Epithelial cell of prostate (primary cell): ENCODE data around the gene GRIN3A.
A peak's percentile ranks its signal among the peaks of the same experiment; 100 is the strongest.
"Not testable (repeated sequence)": the region's sequence is repeated elsewhere in the genome, so short reads cannot be mapped to it uniquely, and the experiment has no call there.

Experiments
- DNase-seq: peaks from one replicate; pipeline ENCODE4 v3.0.0-alpha.2; 2011; ENCODE audit warnings: low read depth, low spot score
- H3K27ac ChIP-seq: fragments of 450-650 bp; 2 replicates; pipeline ENCODE4 v1.5.1; 2017; ENCODE audit warnings: mild to moderate bottlenecking

GRIN3A gene

DNA sequence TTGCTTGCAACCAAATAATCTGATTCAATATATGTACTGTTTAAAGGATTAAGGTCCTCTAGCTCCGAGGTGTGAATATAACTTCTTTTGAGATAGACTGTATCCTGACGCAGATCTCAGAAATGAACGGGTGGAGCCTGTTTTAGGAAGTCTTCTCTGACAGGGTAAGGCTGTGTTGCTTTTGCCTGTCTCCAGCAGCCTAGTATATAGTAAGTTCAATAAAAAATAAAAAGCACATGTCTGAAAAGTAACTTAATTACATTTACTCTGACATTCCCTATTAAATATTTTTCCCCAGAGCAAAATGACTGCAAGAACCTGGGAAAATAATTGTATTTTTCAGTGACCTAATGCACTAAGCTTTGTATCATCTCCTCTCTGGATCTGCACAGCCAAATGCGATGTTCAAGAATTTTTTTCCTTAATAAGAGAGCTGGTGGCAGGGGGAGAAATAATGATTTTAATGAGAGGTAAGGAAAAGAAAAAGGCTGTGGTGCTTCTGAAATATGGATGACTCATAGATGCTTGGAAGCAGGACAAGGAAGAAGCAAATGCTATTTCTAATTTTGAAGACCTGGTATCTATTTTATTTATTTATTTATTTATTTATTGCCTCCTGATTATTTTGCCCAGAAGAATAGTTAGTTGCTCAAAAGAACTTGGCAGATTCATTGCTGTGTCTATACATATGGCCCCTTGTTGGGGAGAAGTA, 151.0 kb downstream of the GRIN3A start:
- no peak overlapping the region for H3K27ac ChIP-seq

DNA sequence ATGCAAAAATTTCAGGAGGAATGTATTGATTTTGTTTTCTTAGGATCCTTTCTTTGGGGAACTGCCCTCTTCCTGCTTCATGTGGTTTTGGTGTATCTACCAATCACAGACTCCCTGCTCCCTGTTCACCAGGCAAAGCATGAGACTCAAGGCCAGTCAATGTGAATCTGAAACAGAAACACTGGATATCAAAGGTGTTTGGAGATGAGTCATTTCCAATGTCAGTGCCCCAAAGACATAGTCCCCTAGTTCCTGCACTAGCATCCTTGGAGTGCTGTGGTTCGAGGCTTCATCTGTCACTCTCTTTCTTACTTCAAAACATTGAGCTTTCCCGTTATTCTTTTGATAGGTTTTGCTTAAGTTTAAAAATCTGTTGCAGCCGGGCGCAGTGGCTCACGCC, 151.8 kb downstream of the GRIN3A start:
- DNase-seq: no peak

More for the DNA sequence above, 151.0 kb downstream of the GRIN3A start:
- no peak for DNase-seq

DNA sequence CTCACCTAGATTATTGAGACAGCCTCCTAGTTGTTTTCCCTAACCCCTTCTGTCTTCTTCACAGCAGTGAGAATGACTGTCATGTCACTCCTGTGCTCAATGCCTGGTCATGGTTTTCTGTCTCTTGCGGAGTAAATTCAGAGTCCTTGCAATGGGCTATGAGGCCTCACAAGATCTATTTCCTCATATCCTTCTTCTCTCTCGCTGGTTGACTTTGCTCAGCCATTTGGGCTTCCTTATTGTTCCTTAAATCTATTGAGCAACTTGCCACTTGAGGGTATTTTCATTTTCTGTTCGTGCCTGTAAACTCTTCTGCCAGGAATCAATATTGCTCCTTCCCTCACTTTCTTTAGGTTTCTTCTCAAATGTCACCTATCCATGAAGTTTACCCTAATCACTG, 152.7 kb downstream of the GRIN3A start:
- no peak overlapping the region for H3K27ac ChIP-seq
- no peak for DNase-seq

More for the DNA sequence above, 151.8 kb downstream of the GRIN3A start:
- no peak overlapping the region for H3K27ac ChIP-seq

DNA sequence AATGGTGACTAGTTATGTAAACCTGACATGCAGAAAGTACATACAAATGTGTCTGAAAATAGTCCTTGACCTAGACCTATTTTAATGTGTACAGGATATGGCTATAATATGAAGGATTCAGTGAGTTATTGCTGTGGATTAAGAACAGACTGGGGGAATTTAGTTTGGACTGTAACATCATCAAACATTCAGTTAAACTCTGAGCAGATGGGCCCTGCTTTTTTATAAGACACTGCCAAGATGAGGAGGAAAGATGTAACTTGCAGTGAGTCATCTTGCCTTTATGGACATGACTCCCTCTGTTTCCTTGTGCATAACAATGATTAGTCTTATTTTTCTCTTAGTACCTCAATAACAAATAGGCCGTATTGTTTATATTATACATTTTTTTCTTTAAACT, 155.9 kb downstream of the GRIN3A start:
- H3K27ac ChIP-seq: no peak overlapping the region
- DNase-seq: peak; percentile 39

DNA sequence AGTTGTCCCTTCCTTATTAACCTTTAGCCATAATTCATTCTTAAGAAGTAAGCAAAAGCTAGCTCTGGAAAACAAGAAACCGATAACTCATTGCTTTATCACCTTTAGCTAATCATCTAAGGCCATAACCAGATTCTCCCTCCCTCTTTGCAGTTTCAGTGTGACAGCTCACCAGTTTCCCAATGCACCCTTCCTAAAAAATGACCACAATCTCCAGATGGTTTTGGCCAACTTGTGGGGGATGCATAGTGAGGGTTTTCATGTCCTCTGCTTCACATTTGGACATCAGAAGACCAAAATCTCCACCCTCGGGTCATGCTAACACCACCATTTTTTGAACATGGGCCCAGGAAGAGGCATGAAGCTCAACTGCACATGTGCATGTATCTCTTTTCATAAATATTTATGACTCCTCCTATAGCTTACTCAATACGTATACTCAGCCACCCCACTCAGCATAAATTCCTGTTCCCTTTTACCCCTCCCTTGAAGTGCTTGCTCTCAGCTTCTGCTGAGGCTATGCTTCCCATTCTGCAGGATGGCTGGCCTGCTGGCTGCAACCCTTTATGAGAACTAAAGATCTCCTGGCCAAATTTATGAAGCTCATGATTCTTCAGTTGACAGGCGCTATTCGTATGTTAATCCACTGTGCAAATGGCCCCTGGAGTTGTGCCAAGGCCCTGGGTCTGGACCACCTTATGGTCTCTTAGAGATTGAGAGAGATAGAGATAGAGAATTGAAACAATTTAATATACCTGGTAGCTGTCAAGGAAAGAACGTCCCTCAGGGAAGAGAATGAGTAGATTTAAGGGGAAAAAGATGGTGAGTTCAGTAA, 158.5 kb downstream of the GRIN3A start:
- no peak for DNase-seq
- no peak overlapping the region for H3K27ac ChIP-seq

DNA sequence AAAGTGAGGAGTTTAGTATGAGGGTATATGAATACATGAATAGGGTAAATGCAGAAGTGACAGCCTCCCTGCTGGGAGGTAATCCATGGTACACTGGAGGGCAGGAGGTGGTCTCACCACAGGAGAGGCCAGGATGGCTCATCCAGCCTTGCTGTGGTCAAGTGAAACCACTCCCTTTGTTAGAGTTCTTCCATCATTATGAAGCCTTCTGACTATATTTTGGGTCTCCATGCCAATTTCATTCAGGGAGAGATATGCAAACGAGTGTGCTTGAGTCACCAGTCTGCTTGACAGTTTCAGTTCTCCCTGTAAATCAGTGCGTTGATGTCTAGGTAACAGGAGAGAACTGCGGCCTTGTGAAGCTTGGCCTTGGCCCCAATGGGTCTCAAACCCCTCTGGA, 160.1 kb downstream of the GRIN3A start:
- no peak for DNase-seq
- H3K27ac ChIP-seq: no peak overlapping the region

DNA sequence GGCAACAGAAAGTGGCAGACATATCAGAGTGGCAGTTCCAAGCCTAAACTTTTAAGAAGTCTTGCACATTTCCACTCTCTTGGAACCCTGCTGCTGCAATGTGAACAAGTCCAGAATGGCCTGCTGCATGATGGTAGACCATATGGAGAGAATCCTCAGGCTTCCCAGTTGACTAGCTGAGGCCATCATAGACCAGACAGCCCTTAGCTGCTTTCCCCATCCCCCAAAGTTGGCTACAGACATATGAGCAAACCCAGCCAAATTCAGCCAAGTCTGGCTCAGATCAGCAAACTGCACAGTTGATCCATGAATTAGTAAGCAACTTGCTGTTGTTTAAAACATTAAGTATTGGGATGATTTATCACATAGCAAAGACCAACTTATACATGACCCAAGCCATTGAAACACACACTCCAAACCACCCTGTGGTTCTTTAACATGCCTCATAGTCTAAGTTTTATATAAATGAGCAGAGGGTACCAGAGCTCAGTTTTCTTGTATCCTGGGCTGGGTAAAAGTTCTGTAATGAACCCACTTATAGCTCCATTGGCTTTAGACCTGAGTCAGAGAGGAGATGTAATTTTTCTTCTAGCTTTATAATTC, 163.6 kb downstream of the GRIN3A start:
- no peak for DNase-seq
- no peak overlapping the region for H3K27ac ChIP-seq

DNA sequence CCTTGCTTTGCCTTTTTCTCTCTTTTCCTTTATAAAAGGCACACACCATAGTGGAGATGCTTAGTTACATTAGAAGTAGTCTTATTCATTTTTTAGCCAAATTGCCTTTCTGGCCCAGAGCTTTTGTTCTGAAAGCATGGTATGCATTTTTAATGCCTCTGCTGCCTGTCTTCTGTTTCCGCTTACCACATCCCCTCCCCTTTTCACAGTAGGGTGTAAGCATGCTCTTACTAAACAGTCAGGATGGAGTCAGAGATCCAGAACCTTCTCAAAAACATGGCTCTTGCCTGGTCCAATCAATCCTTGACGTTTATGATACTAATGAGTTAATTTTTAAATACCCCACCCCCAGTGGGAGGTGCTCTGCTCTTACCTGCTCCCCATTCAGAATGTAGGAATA, 166.1 kb downstream of the GRIN3A start:
- H3K27ac ChIP-seq: no peak overlapping the region
- DNase-seq: no peak

DNA sequence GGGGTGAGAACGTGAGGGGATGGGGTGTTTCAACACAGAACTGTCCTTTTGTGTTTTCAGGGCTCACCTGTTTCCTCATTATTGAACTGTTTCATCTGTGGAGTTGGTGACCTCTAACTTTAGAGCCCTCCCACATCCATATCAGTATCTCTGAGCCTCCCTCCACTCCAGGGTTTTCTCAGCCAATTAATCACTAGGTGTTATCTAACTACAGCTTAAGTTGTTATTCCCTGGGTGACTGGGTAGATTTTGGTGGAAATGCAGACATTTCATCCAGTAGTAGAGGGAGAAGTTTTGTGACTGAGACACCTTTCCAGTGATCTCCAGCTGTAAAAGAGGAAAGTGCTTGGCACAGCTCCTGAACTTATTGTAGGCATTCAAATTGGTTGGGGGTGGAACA, 167.3 kb downstream of the GRIN3A start:
- H3K27ac ChIP-seq: no peak overlapping the region

DNA sequence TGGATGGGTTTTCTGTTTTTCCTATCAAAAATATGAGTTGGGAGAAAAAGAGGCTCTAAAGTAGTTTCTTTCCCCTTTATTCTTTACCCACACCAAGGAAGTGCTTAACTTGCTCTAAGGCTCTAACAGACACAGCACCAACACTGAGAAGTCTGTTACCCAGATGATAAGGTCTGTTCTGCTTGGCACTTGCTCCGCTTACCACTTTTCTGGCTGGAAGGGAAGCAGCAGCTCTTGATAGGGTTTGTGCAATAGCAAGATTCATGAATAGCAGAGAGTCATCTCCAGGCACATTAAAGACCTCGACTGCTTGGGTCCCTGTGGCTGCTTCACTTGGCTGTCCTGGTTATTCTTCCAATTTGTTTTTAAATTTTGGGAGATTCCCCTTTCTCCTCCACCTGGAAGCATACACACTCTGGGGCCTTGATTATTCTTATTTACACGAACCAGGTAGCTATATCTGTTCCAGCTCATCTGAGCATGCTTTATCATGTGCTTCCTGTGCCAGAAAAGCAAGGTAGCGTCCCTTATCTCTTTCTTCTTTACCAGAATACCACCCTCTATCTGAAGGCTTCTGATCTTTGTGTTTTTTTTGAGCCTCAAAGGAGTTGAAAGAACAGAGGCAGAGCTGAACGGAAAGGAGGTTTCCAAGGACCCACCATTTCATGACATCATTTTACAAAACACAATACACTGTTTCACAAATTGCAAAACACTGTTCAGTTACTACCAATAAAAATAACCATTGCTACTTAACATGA, 168.5 kb downstream of the GRIN3A start:
- DNase-seq: no peak
- no peak overlapping the region for H3K27ac ChIP-seq

More for the DNA sequence above, 167.3 kb downstream of the GRIN3A start:
- DNase-seq: no peak

DNA sequence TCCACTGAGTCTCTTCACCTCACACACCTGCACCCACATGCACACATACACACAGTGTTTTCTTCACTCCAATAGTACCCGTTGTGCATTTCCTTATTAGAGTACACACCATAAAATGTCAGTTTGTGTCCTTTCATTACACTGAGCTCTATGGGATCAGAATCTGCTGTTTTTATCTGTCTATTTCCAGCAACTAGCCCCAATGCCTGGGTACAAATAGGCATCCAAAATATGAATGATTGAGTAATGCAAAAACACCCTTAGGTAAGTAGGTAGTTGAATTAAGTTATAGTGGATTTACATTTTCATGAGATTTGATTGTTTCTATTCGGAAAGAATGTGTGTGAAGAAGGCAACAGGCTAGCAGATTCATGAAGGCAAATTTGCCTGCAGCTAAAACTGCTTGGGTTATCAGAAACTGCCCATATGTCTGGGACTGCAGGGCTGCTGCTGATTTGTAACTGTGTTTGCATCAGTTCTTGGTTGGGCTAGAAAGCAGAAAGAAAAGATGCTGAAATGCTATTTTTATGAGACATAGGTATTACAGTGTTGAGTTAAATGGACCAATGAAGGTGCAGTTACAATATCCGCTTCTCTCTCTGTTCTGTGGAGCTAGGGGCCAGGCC, 170.6 kb downstream of the GRIN3A start:
- no peak overlapping the region for H3K27ac ChIP-seq
- DNase-seq: no peak

DNA sequence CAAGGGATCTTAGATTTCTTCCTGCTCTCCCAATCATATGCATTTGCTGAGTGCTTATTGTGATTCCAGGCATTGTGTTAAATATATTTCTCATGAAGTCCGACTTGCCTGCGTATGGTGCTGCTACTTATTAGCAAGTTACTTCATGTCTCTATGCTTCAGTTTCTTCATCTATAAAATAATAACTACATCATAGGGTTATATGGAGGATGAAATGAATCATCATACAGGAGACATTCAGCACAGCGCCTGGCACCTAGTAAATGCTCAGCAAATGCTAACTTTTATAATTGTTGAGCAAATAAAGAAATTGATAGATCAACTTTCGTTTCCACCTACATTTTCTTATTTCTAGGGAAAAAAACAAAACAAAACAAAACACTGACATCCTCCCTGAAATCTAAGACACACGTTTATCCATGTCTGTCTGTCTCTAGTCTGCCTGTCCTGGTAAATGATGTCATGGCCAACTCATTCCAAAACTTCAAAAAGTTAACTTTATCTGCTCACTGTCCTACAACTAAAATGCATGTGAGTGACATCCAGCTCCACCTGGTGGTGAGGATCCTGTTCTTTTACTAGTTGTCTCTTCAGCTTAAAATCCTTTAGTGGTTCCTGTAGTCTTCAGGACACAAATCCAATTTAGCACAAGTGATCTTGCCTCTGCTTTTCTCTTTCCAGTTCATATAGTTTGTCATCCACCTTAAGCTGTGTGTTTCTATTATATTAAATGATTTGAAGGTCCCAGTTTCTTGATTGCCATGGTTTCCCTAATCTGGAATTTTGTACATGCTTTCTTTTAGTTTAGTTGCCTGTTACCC, 171.3 kb downstream of the GRIN3A start:
- no peak for DNase-seq
- no peak overlapping the region for H3K27ac ChIP-seq

DNA sequence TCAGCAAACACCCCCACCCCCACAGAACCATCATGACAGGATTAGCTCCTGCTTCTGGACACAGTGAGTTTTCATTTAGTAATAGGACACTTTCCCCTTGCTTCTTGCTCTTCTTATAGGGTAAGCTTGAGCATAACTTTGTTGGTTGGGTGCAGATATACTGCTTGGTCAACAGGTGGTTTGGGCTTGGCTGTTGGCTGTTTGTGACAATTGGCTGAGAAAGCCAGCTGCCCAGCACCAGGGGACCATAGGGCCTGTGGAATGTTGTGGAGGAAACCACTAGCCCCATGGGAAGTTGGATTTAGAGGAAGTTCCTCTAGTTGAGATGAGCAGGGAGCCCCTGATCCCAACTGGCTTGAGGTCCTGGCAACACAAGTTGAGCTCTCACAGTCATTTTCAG, 174.2 kb downstream of the GRIN3A start:
- H3K27ac ChIP-seq: no peak overlapping the region
- DNase-seq: no peak

DNA sequence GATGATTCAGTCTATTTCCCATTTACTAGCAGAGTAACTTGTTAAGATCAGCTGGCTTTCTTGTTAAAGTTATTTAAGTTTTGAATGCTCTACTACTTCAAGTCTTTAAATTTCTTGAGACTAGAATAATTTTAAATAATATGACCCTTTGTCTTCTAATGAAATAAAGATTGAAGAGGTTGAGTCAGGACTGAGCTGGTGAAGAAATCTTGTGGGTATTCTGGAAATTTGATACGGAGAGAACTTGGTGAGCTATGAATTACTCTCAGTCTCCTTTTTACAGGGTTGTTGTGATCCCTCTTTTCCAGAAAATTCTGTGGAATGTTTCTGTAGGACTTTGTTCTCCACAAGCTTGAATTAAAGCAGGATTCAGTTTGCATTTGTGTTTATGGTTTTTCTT, 175.5 kb downstream of the GRIN3A start:
- DNase-seq: no peak
- no peak overlapping the region for H3K27ac ChIP-seq

DNA sequence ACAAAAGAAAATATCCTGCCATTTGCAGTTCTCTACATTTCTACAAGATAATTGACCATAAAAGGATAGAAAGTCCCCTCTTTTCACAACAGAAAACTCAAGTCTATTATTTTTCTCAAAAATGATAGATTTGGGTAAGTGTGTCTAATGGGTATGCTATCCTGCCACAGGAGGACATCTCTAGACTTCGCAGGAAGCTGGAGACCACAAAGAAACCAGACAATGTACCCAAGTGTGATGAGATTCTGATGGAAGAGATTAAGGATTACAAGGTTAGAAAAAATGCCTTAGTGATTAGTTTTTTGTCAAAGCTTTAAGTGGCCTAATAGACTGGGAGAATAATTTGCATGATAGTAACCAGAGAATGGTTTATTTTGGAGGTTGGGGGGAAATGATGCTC, 176.7 kb downstream of the GRIN3A start:
- no peak for DNase-seq
- no peak overlapping the region for H3K27ac ChIP-seq

DNA sequence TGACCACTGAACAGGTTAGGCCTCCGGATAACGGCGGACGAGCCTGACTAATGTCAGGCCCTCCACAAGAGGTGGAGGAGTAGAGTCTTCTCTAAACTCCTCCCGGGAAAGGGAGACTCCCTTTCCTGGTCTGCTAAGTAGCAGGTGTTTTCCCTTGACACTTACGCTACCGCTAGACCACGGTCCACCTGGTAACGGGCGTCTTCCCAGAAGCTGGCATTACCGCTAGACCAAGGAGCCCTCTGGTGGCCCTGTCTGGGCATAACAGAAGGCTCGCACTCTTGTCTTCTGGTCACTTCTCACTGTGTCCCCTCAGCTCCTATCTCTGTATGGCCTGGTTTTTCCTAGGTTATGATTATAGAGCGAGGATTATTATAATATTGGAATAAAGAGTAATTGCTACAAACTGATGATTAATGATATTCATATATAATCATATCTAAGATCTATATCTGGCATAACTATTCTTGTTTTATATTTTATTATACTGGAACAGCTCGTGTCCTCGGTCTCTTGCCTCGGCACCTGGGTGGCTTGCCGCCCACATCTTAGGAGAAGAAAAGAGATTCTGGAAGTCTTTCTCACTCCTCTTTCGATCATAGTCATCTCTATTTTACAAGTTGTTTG, 188.9 kb downstream of the GRIN3A start:
- H3K27ac ChIP-seq, DNase-seq: not testable (repeated sequence)

DNA sequence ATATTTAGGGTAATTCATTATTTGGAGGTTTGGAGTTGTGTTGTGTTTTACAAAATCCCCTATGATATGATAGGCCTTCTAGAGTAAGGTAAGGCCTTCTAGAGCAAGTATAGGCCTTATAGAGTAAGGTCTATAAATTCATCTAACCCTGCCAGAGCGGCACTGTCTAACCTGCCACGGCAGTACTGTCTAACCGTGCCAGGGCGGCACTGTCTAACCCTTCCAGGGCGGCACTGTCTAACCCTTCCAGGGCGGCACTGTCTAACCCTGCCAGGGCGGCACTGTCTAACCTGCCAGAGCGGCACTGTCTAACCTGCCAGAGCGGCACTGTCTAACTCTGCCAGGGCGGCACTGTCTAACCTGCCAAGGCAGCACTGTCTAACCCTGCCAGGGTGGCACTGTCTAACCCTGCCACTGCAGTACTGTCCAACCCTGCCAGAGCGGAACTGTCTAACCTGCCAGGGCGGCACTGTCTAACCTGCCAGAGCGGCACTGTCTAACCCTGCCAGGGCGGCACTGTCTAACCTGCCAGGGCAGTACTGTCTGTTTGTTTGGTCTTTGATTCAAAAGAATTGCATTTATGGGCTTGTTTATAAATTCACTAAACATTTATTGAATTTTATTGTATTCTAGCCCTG, 195.2 kb downstream of the GRIN3A start:
- no peak for DNase-seq
- no peak overlapping the region for H3K27ac ChIP-seq

DNA sequence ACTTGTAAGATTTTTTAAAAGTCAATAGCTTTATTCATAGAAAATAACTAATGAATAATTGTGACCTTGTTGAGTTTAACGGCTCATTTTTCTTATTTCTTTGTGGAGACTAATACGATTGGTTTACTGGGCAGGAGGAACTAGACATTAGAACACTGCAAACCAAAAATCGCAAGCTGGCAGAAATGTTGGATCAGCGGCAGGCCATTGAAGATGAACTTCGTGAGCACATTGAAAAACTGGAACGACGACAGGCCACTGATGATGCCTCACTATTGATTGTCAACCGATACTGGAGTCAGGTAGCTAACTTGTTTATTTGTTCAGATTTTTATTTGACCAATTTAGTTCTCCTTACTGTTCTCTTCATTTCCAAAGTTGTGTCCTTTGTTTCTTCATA, 198.4 kb downstream of the GRIN3A start:
- no peak for DNase-seq

More for the DNA sequence above, 198.4 kb downstream of the GRIN3A start:
- no peak overlapping the region for H3K27ac ChIP-seq
